NCI-H2227 treated with DMSO at 0.1 percent for 48 hours (cell line): ENCODE data around the gene KIF1B.
"Not testable (repeated sequence)": the region's sequence is repeated elsewhere in the genome, so short reads cannot be mapped to it uniquely, and the experiment has no call there.

ENCODE experiments used
- DNase-seq: peaks from one replicate; lab custom pipeline; 2025; lab: John Stamatoyannopoulos, UW

KIF1B gene

GRCh38 chr1:10386761-10387676, 176.6 kb downstream of the KIF1B start:
- no peak for DNase-seq

- DNase-seq = peak; percentile 46
These were observed 177.5 kb downstream of the KIF1B start for GRCh38 chr1:10387677-10388386.

GRCh38 chr1:10388387-10388715, 178.0 kb downstream of the KIF1B start:
- no peak for DNase-seq

GRCh38 chr1:10389271-10389973, 179.1 kb downstream of the KIF1B start:
- no peak for DNase-seq

- DNase-seq = no peak
These were observed 186.5 kb downstream of the KIF1B start for GRCh38 chr1:10396870-10397269.

- DNase-seq = no peak
These were observed 187.9 kb downstream of the KIF1B start for GRCh38 chr1:10398278-10398733.

- peak; percentile 97 for DNase-seq
These were observed 188.5 kb downstream of the KIF1B start, which contains the start of gene PGD for GRCh38 chr1:10398734-10399443. TSS of gene PGD (plus strand) at chr1:10399064. CDS start at chr1:10399118, 54 bp downstream.

- peak; percentile 70 for DNase-seq
These were observed 189.1 kb downstream of the KIF1B start for GRCh38 chr1:10399444-10399941.

GRCh38 chr1:10400013-10400412, 189.6 kb downstream of the KIF1B start:
- no peak for DNase-seq

GRCh38 chr1:10401281-10401680, 190.9 kb downstream of the KIF1B start:
- no peak for DNase-seq

- no peak for DNase-seq
These were observed 192.4 kb downstream of the KIF1B start for GRCh38 chr1:10402729-10403274.

- DNase-seq = no peak
These were observed 196.8 kb downstream of the KIF1B start for GRCh38 chr1:10407201-10407600.

- no peak for DNase-seq
These were observed 205.0 kb downstream of the KIF1B start for GRCh38 chr1:10415211-10415930.

GRCh38 chr1:10415967-10416366, 205.6 kb downstream of the KIF1B start:
- DNase-seq = not testable (repeated sequence)

- not testable (repeated sequence) for DNase-seq
These were observed 208.4 kb downstream of the KIF1B start for GRCh38 chr1:10418741-10419140.

GRCh38 chr1:10419351-10419750, 209.0 kb downstream of the KIF1B start:
- no peak for DNase-seq

GRCh38 chr1:10421637-10422036, 211.3 kb downstream of the KIF1B start:
- DNase-seq = no peak

GRCh38 chr1:10424034-10424433, 213.7 kb downstream of the KIF1B start:
- DNase-seq = no peak

GRCh38 chr1:10424651-10425050, 214.3 kb downstream of the KIF1B start:
- DNase-seq = no peak

GRCh38 chr1:10425826-10426534, 215.6 kb downstream of the KIF1B start:
- not testable (repeated sequence) for DNase-seq
